ENCODE data around the gene EPHA4.
A peak's percentile ranks its signal among the peaks of the same experiment; 100 is the strongest.

The EPHA4 gene

DNA sequence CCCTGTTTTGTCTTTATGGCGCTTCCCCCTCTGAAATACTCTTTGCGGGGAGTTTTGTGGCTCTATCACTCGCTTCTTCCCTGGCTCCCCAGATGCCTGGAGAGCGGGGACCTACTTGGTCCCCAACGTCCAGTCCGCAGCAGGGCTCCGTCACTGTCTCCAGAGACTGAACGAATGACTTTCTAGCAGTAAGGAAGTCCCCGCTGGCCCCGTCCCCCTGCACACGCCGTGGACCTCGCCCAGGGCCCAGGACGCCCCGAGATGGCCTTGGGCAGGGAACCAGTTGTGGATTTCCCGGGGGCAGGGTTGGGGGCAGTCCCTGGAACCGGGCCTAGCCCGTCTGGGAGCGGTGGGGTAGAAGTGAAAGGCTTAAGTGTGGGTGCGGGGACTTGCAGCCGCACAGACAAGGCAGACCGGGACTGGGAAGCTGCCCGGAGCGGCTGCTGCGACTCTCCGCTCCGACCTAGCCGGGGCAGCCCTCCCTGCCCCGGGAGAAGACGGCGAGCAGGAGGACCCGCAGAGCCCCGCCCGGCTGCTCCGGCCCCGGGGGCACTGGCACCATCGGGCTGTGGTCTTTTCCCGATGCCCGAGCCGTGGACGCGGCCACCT, 821 bp upstream of the EPHA4 start:
- DNase-seq (ENCODE audit: extremely low spot score, insufficient read length, low read depth) = no peak

DNA sequence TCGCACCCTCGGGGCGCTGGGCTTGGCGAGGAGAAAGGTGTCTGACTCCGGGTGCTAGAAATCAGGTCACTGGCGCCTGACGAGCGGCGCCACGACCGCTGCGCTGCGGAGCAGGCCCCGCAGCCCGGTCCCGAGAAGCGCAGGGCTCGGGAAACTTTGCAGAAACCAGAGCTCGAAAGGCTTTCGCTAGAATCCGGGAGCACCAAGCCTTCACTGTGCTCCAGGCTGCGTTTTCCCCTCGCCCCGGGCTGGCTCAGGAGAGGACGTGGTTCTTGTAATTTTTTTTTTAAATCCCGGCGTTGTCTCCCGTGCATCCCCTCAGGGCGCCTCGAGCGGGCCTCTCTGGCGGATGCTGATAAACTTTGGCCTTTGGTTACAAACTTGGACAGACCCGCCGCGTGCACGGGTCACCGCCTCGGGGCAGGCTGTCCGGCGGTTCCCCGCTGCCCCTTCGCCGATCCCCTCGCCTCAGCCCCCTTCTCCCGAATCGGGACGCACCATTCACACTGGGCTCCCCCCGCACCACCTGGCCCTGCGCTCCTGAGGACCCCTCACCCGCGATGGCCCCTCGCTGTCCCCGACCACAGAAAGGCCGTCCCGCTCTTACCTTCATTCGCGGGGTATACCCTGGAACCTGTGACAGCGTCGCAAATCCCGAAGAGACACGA, 419 bp downstream of the EPHA4 start:
- FAIRE-seq (no peak), DNase-seq (ENCODE audit: extremely low spot score, insufficient read length, low read depth) (no peak)

More for the DNA sequence above, 821 bp upstream of the EPHA4 start:
- no peak for FAIRE-seq

DNA sequence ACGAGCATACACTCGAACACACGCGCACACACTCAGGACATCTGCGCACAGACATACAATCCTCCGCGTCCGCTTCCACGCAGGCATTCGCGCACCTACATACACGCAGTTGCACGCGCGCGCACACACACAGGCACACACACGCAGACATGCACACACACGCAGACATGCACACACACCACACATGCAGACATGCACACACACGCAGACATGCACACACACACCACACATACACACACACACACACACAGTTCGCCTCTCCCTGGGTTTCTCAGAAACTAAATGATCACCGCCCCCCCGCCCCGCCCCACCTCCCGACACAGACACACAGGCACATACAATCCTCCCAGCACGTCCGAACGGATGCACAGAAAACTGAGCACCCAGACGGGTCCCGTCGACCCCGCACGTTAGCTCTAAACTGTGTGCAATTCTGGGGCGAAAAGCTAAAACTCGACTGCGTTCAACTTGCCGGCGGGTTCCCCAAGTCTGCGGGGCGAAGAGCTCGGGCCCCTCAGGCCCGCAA, 1.0 kb downstream of the EPHA4 start:
- FAIRE-seq (no peak), DNase-seq (ENCODE audit: extremely low spot score, insufficient read length, low read depth) (no peak)

DNA sequence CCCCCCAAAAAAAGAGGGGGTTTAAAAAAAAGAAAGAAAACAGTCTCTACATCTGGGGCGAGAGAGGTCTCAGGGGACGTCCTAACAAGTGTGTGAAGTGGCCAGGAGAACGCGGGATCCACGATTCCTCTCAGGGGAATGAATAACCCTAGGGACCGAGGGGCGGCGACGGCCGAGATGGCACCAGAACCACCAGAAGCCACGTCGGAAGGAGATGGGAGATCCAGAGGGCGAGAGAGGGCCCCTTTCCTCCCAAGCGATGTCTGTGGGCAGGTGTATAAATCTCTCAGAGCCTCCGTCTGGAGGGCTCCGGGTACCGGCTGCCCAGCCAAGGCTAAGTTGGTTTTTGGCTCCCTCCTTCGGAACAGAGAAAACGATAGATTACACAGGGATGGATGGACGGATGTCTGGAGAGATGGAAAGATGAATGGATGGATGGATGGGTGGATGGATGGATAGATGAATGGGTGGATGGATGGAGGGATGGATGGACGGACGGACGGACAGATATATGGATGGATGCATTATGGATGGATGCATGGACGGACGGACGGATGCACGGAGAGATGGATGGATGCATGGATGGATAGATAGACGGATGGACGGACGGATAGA, 1.7 kb downstream of the EPHA4 start:
- FAIRE-seq (no peak), DNase-seq (ENCODE audit: extremely low spot score, insufficient read length, low read depth) (no peak)

DNA sequence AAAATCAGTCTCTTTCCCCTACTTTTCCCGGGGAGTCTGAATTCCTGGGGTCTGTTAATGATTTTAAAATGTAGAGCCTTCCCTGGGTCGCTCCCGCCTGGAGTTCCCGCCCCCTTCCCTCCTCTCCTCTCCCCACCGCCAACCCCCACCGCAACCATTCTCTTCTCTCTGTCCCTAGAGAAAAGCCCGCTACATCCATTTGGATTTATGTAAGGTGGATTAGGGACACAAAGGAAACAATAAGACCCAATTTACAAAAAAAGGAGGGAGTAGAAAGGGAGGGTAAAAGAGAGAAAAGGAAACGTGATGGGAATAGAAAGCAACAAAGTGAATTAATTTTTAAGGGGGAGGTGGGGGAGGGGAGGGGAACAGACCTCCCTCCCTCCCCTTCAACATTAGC, 2.2 kb downstream of the EPHA4 start:
- no peak for FAIRE-seq
- DNase-seq (ENCODE audit: extremely low spot score, insufficient read length, low read depth) = no peak

DNA sequence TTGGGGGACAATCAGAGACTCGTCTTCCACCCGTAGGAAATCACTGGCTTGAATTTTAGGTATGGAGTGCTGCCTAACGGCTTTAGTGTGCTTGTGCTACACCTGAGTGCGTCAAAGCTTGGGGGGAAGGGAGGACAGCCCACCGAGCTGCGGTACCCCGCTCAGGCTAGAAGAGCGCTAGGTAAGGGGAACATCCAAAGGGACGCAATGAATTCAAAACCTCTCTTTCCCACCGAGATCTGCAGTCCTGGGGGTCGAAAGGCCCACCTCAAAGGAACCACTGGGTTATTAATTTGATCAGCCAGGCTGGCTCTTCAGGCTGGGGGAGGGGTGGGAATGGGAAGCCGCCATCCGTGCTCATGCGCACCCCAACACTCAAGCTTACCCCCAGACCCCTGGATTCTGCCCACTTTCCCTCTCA, 2.7 kb downstream of the EPHA4 start:
- FAIRE-seq (no peak), DNase-seq (ENCODE audit: extremely low spot score, insufficient read length, low read depth) (no peak)

DNA sequence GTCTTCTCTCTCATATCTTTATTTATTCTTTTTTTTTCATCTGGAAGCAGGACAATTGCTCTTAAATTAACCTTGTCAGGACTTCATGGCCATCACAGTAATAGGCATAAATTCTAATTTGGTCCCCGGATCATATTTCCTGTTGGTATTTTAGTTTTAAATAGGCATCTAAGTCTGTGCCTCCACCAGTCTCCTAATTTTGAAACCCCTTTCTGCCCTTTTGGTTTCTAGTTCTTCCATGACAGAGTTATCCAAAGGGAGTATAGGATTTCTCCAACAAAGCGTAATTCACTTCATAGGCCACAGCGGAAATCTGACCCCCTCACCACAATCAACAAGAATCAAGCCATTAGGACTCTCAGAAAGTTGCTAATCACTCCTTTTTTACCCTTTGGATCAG, 3.8 kb downstream of the EPHA4 start:
- DNase-seq (ENCODE audit: extremely low spot score, insufficient read length, low read depth) = no peak
- FAIRE-seq = no peak

DNA sequence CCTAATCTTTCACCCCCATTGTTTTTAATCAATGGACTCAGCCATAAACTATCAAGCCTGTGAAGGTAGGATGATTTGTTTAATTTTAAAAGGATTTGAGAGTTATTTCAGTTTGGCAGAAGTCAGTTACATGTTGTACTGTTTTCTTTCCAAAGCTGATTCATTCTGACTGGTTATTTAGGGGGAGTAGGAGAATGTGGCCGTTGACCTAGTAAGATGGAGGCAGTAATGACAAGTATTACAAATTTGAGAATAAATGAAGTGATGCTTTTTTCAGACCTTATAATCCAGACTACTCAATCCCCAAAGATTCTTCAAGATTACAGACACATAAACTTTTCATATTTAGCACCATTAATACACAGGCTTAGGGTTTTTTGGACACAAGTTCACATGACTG, 4.3 kb downstream of the EPHA4 start:
- FAIRE-seq (no peak), DNase-seq (ENCODE audit: extremely low spot score, insufficient read length, low read depth) (no peak)

DNA sequence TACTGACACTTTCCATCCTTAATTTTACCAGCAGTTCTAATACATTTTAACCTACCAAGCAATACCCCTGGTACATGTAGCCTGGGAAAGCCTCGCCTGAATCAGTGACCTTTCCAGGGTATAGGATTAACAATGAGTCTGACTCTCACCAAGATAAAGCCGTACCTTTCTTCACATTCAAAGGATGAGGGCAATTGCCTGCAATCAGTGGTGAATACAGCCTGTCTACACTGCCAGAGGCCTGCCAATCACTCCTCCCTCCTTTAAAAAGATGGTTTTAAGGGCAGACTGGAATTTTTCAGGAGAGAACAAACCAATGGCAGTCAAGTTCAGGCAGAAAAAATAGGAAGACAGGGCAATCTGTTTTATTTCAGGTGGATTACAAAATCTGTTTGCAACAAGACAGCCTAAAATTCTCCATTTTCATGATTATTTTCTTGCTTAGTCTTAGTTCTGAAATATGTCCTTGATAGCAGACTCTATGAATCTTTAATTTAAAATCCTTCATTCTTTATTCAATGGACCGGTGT, 4.8 kb downstream of the EPHA4 start:
- DNase-seq (ENCODE audit: extremely low spot score, insufficient read length, low read depth) = no peak
- no peak for FAIRE-seq

DNA sequence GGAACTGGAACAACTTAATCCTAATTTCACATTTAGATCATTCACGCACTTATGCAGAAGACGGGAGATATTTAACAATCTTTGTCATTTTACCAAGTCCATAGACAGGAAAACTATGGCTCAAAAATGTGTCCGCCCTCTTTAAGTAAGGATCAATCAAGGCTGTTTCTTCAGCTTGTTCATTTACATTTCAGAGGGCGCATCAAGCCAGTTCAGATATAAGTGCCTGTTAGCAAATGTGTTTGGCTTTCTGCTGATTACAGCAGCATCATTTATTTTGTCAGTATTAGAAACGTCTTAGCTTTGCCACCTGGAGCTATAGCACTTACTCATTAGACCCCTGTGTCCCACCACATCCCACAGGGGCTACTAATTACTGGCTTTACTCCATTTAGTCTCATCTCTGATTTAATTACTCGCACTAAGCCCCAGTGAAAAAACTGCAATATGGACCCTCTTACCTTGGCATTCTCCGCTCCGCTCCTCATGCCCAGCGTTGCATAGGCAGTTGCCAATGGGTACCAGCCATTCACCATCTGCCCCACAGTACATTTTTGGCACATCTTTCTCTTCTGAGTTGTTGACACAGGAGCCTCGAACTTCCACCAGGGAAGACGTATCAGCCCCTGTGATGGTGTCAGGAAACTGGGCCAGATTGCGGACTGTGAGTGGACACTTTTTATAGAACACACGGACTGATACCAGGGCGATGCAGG, 8.7 kb downstream of the EPHA4 start:
- FAIRE-seq = no peak
- no peak for DNase-seq (ENCODE audit: extremely low spot score, insufficient read length, low read depth)

DNA sequence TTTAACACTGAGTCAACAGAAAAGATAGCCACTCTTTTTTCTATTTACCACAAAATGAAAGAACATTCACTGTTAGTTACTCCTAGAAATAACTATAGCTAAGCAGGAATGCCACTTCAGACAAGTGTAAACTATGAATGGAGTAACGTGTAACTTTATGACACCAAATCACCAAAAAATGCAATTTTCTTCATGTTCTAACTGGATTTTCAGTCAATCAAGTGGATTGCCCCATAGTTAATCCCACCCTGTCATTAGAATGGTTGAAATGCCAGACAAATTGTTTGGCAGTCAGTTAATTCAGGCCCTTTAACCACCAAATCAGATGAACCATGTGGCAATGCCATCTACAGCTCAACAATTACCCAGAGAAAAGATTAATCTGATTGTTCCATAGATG, 9.9 kb downstream of the EPHA4 start:
- FAIRE-seq (no peak), DNase-seq (ENCODE audit: extremely low spot score, insufficient read length, low read depth) (no peak)

DNA sequence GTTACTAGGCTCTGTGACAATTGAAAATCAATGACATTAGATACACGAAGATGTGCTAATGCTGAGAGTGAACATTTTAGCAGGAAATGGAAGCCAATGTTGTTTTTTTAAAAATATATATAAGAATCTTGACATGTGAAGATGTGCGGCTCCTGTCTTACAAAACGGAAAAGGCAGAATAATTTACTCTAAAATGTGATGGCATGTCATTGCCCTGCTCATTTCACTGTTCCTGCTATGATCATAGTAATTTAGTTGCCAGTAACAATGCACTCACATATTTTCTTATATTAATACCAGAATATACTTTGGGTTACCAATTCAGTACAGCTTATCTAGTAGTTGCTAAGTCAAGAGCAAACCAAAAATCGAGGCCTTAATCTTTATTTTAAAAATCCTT, 10.3 kb downstream of the EPHA4 start:
- FAIRE-seq = no peak
- DNase-seq (ENCODE audit: extremely low spot score, insufficient read length, low read depth) = no peak

DNA sequence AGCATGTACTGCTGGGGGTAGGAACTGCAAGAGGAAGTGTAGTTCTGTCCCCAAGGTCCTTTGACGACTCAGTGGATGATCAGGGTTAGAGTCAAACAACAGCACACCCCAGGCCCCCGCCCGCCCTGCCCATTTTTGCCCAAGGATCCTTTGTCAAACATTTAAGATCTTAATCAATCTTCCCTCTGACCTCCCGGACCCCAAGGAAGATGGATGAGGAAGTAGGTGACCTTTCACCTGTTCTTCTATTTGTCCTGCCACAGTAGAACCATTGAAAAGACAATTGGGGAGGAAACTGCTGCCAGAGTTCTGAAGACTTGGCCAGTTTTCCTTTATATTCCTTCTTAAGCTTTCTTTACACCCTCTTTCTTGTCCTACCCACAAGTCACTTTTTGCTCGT, 12.1 kb downstream of the EPHA4 start:
- FAIRE-seq (no peak), DNase-seq (ENCODE audit: extremely low spot score, insufficient read length, low read depth) (no peak)

DNA sequence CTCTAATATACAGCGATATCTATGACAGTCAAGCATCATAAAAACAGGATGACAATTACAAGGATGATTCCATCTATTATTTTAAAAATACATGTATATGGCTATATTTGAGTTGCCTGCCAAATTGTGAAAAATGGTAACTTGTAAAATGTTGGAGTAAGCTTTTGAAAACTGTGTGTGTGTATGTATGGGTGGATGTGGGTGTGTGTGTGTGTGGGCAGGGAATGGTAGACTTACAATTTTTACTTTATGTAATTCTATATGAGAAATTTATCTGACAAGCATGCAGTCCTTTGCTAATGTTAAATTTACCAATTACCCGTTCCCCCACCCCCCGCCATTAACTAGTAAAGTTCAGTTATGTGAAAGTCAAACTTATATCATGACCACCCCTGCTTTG, 14.0 kb downstream of the EPHA4 start:
- DNase-seq (ENCODE audit: extremely low spot score, insufficient read length, low read depth) (no peak), FAIRE-seq (no peak)

DNA sequence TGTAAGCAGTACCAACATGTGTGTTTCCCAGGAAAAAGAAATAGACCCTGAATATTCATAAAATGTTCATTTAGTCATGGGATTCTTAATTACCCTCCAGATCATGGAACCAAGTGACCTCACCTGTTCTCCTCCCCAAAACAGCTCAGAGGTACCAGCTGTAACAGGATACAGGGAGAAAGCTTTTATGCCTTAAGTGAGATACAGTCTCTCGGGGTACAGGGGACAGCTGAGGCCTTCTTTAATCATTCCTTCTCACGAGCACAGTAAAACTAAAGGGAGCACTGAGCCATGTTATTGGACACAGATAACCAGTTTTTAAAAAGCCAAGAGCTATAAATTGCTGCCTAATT, 16.6 kb downstream of the EPHA4 start:
- DNase-seq (ENCODE audit: extremely low spot score, insufficient read length, low read depth) = no peak
- no peak for FAIRE-seq

DNA sequence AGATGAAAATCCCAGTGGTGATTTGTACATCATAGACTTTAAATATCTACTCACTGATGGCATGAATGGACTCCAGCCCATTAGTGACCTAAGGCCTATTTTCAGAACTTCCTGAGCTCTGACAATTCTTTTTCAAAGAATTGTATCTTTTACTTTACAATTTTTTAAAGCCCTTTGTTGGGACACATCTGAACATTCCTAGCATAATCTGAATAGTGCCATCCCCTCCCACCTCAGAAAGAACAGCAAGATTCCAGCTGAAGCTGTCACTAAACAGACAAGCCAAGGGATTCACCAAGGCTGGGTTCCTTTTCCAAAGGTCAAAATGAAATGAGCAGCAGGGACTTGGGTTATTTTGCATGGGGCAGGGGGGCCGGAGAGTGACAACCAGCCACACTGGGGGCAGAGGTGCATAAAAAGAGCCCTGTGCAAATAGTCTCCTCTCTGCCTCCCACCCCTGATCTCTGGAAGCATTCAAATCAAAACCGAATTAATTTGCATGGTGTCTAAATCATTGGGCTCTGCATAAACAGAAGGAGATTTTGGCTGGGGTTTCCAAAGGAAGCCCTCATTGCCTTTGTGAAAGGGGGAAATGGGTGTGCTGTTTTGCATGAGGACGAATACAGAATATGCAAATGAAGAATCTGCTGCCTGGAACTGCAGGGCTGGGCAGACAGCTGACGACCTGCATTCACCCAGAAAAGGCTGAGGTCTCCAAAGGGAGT, 17.2 kb downstream of the EPHA4 start:
- DNase-seq (ENCODE audit: extremely low spot score, insufficient read length, low read depth) (no peak), FAIRE-seq (peak; percentile 78)

DNA sequence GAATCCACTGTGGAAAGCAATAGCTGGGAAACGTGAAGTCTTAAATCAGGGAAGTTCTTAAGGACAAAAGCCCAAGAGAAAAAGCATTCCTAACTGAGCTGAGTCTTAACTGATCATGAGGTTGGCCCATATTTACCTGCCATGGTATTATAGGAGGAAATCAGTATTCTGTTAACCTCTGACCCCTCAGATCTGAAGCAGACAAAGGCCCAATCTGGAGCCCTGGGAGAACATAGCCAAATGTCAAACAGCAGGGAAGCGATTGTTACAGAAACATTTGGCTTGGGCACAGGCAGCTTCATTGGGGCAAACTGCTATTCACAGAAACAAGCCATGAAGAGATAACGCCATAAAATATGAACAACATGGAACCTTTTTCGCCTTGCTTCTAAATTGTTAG, 18.8 kb downstream of the EPHA4 start:
- FAIRE-seq (no peak), DNase-seq (ENCODE audit: extremely low spot score, insufficient read length, low read depth) (no peak)

DNA sequence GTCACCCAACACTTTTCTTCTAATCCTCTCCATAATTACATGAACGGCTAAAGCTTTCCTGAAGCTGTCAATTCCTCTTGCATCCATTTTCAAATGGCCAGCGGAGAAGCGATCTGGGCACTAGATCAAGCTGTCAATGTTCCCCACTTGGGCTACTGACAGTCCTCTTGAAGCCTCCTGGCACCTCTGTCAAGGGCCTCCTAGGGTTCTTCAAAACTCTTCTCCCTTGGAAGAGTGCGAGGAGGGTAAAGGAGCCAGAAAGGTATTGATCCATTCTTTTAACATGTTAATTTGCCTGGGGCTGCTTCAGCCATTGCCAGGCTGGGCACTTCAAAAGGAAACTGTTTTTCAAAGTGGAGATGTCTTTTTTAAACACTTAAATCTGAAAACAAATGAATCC, 19.8 kb downstream of the EPHA4 start:
- no peak for FAIRE-seq
- DNase-seq (ENCODE audit: extremely low spot score, insufficient read length, low read depth) = no peak

DNA sequence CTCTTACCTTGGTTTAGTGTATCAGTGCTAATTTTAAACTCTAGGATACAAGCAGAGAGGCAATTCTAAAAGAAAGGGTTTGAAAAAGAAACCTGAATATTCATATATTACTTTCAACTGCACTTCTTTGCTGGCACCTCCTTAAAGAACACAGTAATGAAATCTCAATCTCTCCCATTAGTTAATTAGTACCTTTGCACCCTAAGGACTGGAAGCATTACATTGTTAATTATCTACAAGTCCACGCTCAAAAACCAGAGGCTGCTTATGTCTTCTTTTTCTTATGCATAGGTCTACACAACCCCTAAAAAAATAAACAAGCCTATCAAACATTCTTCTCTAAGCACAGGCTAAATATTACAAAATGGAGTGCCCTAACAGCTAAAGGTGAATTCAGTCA, 20.2 kb downstream of the EPHA4 start:
- no peak for DNase-seq (ENCODE audit: extremely low spot score, insufficient read length, low read depth)
- peak; percentile 64 for FAIRE-seq

DNA sequence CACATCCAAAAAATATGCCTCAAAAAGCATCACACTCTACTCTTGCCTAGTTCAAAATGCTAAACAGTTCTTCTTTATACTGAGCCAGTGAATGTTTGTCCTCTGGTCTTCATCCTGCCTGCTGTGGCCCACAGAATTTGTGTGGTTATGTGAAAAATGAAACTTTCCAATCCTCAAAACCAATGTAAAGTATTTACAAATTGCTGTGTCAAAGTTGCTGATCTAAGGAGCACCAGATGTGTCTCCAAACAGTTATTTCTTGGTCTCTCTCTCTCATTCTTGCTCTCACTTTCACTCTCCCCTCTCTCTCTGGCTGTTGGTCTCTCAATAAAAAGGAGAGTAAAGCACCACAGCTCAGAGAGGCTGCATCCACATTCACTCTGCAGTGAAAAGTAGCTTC, 23.0 kb downstream of the EPHA4 start:
- peak; percentile 66 for FAIRE-seq
- DNase-seq (ENCODE audit: extremely low spot score, insufficient read length, low read depth) = no peak
